H1 (cell line): Measurements from ENCODE around the gene ZNFX1. TPM values are rescaled to one million over a fixed set of nuclear protein-coding genes. Genes with fewer than 3 reads are reported as not detected.

Experiments
- CTCF ChIA-PET: fragments of 300-600 bp; sonication (Branson Sonifier 250); formaldehyde crosslinking; loops from one replicate; lab custom pipeline; 2021; ENCODE audit not compliant: partially characterized antibody; lab: Charles Lee
- POLR2A ChIA-PET: fragments of 300-600 bp; sonication (Branson Sonifier 250); formaldehyde crosslinking; loops from one replicate; lab custom pipeline; 2021; ENCODE audit warnings: inconsistent platforms; ENCODE audit not compliant: partially characterized antibody; lab: Charles Lee
- DNase-seq, 2 experiments: peaks; one replicate each; pipeline versions ENCODE4 v3.0.0 to v3.0.0-alpha.2; 2010 to 2022; ENCODE audit warnings: low spot score in 2 of 2, low read depth in 1 of 2, mixed read lengths in 1 of 2
- FAIRE-seq: peaks from 2 replicates; lab custom pipeline; 2011; peaks lifted over from hg19 to GRCh38; lab: Jason Lieb, UNC
- H2AFZ ChIP-seq: 2 replicates; pipeline ENCODE4 v1.8.1; 2012; ENCODE audit warnings: low read length, inconsistent platforms
- H2AK5ac ChIP-seq: 2 replicates; pipeline ENCODE4 v1.6.1; 2013; ENCODE audit warnings: low read depth, low read length
- H2BK120ac ChIP-seq: replicated peaks from 2 replicates; pipeline ENCODE3; 2013; ENCODE audit warnings: low read depth, low read length, inconsistent platforms
- H2BK12ac ChIP-seq: 2 replicates; pipeline ENCODE4 v1.6.1; 2013; ENCODE audit warnings: low read depth, low read length
- H2BK15ac ChIP-seq: 2 replicates; pipeline ENCODE4 v1.6.1; 2013; ENCODE audit warnings: low read length
- H2BK20ac ChIP-seq: 2 replicates; pipeline ENCODE4 v1.6.1; 2013; ENCODE audit warnings: low read length
- H2BK5ac ChIP-seq: 2 replicates; pipeline ENCODE4 v1.6.1; 2013; ENCODE audit warnings: low read depth, low read length
- H3K14ac ChIP-seq: 2 replicates; pipeline ENCODE4 v1.6.1; 2013; ENCODE audit warnings: inconsistent platforms; ENCODE audit not compliant: insufficient read length
- H3K18ac ChIP-seq: 2 replicates; pipeline ENCODE4 v1.6.1; 2013; ENCODE audit warnings: low read length; ENCODE audit errors: extremely low read depth
- H3K23ac ChIP-seq: 2 replicates; pipeline ENCODE4 v1.6.1; 2013; ENCODE audit warnings: inconsistent platforms; ENCODE audit not compliant: insufficient read length
- H3K23me2 ChIP-seq: 2 replicates; pipeline ENCODE4 v1.6.1; 2013; ENCODE audit warnings: low read depth, low read length
- H3K27ac ChIP-seq: 2 replicates; pipeline ENCODE4 v1.6.1; 2011; ENCODE audit warnings: low read depth, low read length, inconsistent platforms
- H3K27me3 ChIP-seq, 4 experiments: replicated peaks in 1 of 4; 1 replicate in 1 of 4; 2 replicates in 3 of 4; pipeline versions ENCODE4 v1.6.1 to v1.8.1; 2011 to 2013; ENCODE audit warnings: low read length in 3 of 4, mild to moderate bottlenecking in 3 of 4, inconsistent platforms in 2 of 4, mixed read lengths in 2 of 4, moderate library complexity in 1 of 4; ENCODE audit not compliant: control insufficient read depth in 3 of 4, insufficient read depth in 3 of 4; ENCODE audit errors: extremely low read depth in 1 of 4
- H3K36me3 ChIP-seq, 4 experiments: 2 replicates each; pipeline versions ENCODE4 v1.6.1 to v1.8.1; 2011 to 2013; ENCODE audit warnings: mild to moderate bottlenecking in 4 of 4, low read length in 3 of 4, moderate library complexity in 2 of 4, control low read depth in 1 of 4, inconsistent platforms in 1 of 4; ENCODE audit not compliant: insufficient read depth in 4 of 4, control insufficient read depth in 2 of 4
- H3K4ac ChIP-seq: replicated peaks from 2 replicates; pipeline ENCODE3; 2013; ENCODE audit warnings: low read length, low read depth, mixed read lengths, inconsistent platforms; ENCODE audit not compliant: insufficient read length
- H3K4me1 ChIP-seq, 4 experiments: replicated peaks in 1 of 4; 1 replicate in 1 of 4; 2 replicates in 3 of 4; pipeline versions ENCODE4 v1.6.1 to v1.8.1; 2011 to 2013; ENCODE audit warnings: low read length in 3 of 4, inconsistent platforms in 2 of 4, mixed read lengths in 1 of 4; ENCODE audit not compliant: insufficient read depth in 4 of 4, control insufficient read depth in 3 of 4
- H3K4me2 ChIP-seq, 2 experiments: 2 replicates each; pipeline versions ENCODE4 v1.6.1 to v1.8.1; 2011 to 2013; ENCODE audit warnings: low read depth in 2 of 2, low read length in 2 of 2, control low read depth in 1 of 2, inconsistent platforms in 1 of 2, mild to moderate bottlenecking in 1 of 2; ENCODE audit not compliant: insufficient read depth in 1 of 2
- H3K4me3 ChIP-seq, 4 experiments: fragments of 200-600, 300-600 bp in 1 of 4; sonication (generic), shearing (Covaris generic), sonication (Bioruptor Twin) in 1 of 4; 2 replicates each; pipeline versions ENCODE4 v1.5.1 to v1.8.1; 2011 to 2016; ENCODE audit warnings: low read length in 4 of 4, low read depth in 3 of 4, control low read depth in 2 of 4, inconsistent platforms in 2 of 4, mild to moderate bottlenecking in 2 of 4, mixed read lengths in 1 of 4, moderate library complexity in 1 of 4; ENCODE audit not compliant: insufficient read depth in 2 of 4; ENCODE audit errors: extremely low read depth in 1 of 4
- H3K56ac ChIP-seq: replicated peaks from 2 replicates; pipeline ENCODE3; 2013; ENCODE audit warnings: low read depth, mild to moderate bottlenecking, mixed read lengths, low read length, inconsistent platforms; ENCODE audit not compliant: insufficient read length
- H3K79me1 ChIP-seq: 2 replicates; pipeline ENCODE4 v1.6.1; 2013; ENCODE audit warnings: low read depth, low read length, control low read depth
- H3K79me2 ChIP-seq, 2 experiments: 2 replicates each; pipeline versions ENCODE4 v1.6.1 to v1.8.1; 2012 to 2013; ENCODE audit warnings: low read length in 2 of 2, mild to moderate bottlenecking in 2 of 2, inconsistent platforms in 1 of 2; ENCODE audit not compliant: insufficient read depth in 2 of 2, control insufficient read depth in 1 of 2
- H3K9ac ChIP-seq, 4 experiments: replicated peaks in 1 of 4; 1 replicate in 1 of 4; 2 replicates in 3 of 4; pipeline versions ENCODE4 v1.6.1 to v1.8.1; 2011 to 2013; ENCODE audit warnings: low read depth in 3 of 4, low read length in 3 of 4, control low read depth in 2 of 4, mild to moderate bottlenecking in 2 of 4, moderate library complexity in 2 of 4, inconsistent platforms in 1 of 4; ENCODE audit errors: extremely low read depth in 1 of 4
- H3K9me3 ChIP-seq, 2 experiments: 2 replicates each; pipeline versions ENCODE4 v1.6.1 to v1.8.1; 2012 to 2013; ENCODE audit warnings: mild to moderate bottlenecking in 2 of 2, moderate library complexity in 2 of 2, control low read depth in 1 of 2, inconsistent platforms in 1 of 2, low read depth in 1 of 2, low read length in 1 of 2, mixed read lengths in 1 of 2; ENCODE audit not compliant: insufficient read depth in 2 of 2
- H4K20me1 ChIP-seq, 2 experiments: replicated peaks in 1 of 2; 2 replicates each; pipeline versions ENCODE3 to v1.8.1; 2011 to 2013; ENCODE audit warnings: inconsistent platforms in 2 of 2, low read length in 2 of 2, mild to moderate bottlenecking in 1 of 2; ENCODE audit not compliant: insufficient read depth in 2 of 2, control insufficient read depth in 1 of 2
- H4K5ac ChIP-seq: 2 replicates; pipeline ENCODE4 v1.6.1; 2013; ENCODE audit warnings: low read length, low read depth, mixed read lengths, inconsistent platforms; ENCODE audit not compliant: insufficient read length
- H4K8ac ChIP-seq: 2 replicates; pipeline ENCODE4 v1.8.0; 2013; ENCODE audit warnings: mild to moderate bottlenecking, moderate library complexity, low read length, inconsistent platforms; ENCODE audit not compliant: insufficient read depth; ENCODE audit errors: extremely low read depth
- H4K91ac ChIP-seq: replicated peaks from 2 replicates; pipeline ENCODE3; 2013; ENCODE audit warnings: low read length, mixed read lengths, inconsistent platforms; ENCODE audit not compliant: insufficient read length
- JUN ChIP-seq: IDR thresholded peaks from 2 replicates; pipeline ENCODE4 v1.6.1; 2011; ENCODE audit warnings: low read depth, mild to moderate bottlenecking, improper control_type of control experiment, low read length
- JUND ChIP-seq: IDR thresholded peaks from 2 replicates; pipeline ENCODE4 v1.6.1; 2011; ENCODE audit warnings: mild to moderate bottlenecking, improper control_type of control experiment, low read length
- PHF8 ChIP-seq: fragments of 200-600 bp; sonication (generic); conservative IDR thresholded peaks from 2 replicates; pipeline ENCODE4 v1.7.1; 2012; ENCODE audit warnings: low read depth, mild to moderate bottlenecking, inconsistent platforms, low read length, moderate library complexity
- SP4 ChIP-seq: IDR thresholded peaks from 2 replicates; pipeline ENCODE4 v1.6.1; 2012; ENCODE audit warnings: low read length, inconsistent platforms
- WGBS, 2 experiments: shearing (Covaris generic) in 1 of 2; methylation state at CpG; one replicate each; pipeline versions ENCODE4 v1.1.6 to v1.1.7; 2013 to 2015; ENCODE audit warnings: low lambda C conversion rate in 2 of 2, mixed read lengths in 2 of 2, inconsistent platforms in 1 of 2, low coverage in 1 of 2, missing lambda C conversion rate in 1 of 2; ENCODE audit not compliant: insufficient replicate concordance in 2 of 2, insufficient coverage in 1 of 2, insufficient read length in 1 of 2; ENCODE audit errors: extremely low coverage in 1 of 2, missing lambda C conversion rate in 1 of 2; 5-methylcytosine and 5-hydroxymethylcytosine counted together
- polyA plus RNA-seq, 7 experiments: library from polyadenylated mRNA; depleted of rRNA in 3 of 7; stranded (reverse) in 5 of 7; unstranded in 2 of 7; fragments of >200 nt in 5 of 7; fragments of 200-250 nt in 2 of 7; gene quantifications; 1 replicate in 5 of 7; 2 replicates in 1 of 7; 4 replicates in 1 of 7; pipeline versions ENCODE4 v1.2.1 to v1.2.3, GENCODE V29; 2011 to 2013; ENCODE audit warnings: missing spikeins in 2 of 7, mixed read lengths in 2 of 7
- total RNA-seq: library from RNA; stranded (reverse); fragmentation: NEBNext Ultra II Directional; extraction: Animal tissue kit (Norgen Biotek cat#: 25700); gene quantifications from 2 replicates; pipeline ENCODE4 v1.2.1, GENCODE V29; 2021
- TF ChIP-seq, protein P1 (sequence below): IDR thresholded peaks from 2 replicates; pipeline ENCODE4 v1.6.1; 2012; ENCODE audit warnings: low read length, inconsistent platforms

Gene ZNFX1
- total and polyA plus RNA-seq, 2 of the 8 experiments (the other 6 are each of a cell fraction or from before 2014, with no cell fraction given): 3.1 to 11.3 TPM

DNA sequence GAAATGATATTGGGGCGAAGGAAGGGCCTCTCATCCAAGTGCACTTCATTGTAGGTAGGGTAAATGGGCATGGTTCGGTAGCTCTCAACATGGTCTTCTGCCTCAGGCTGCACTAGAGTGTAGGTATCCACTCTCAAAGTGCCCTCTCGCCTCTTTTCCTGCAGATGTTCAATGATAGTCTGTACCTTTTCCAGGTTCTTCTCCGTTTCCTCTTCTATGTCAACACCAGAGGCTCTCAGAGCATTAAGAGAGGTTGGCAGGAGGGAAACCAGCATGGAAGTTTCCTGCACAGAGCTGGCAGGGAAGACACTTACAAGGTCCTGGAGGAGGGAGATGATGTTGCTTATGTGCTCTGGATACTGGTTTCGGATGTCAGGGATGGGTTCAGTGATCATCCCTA, 7.1 kb downstream of the ZNFX1 start:
- WGBS, 2 experiments: 91% methylated on average over 5 of the region's 5 CpGs; no CpG with 5 or more reads in 1 of the 2 experiments
- H3K79me2 ChIP-seq: peaks cover 4 to 52% of the 10 kb centered on the region in 2 experiments
- CTCF ChIA-PET: interaction anchor here (0.7 to 1.6 kb wide), 4 partner anchors 11 to 62 kb away, joined by 3 to 6 read pairs (median 3); no protein-coding TSS in a partner anchor
- TF ChIP-seq PHF8 (no peak), JUND (no peak), JUN (no peak), SP4 (no peak)
- TF ChIP-seq, protein P1, sequence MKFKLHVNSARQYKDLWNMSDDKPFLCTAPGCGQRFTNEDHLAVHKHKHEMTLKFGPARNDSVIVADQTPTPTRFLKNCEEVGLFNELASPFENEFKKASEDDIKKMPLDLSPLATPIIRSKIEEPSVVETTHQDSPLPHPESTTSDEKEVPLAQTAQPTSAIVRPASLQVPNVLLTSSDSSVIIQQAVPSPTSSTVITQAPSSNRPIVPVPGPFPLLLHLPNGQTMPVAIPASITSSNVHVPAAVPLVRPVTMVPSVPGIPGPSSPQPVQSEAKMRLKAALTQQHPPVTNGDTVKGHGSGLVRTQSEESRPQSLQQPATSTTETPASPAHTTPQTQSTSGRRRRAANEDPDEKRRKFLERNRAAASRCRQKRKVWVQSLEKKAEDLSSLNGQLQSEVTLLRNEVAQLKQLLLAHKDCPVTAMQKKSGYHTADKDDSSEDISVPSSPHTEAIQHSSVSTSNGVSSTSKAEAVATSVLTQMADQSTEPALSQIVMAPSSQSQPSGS: no peak

More for the DNA sequence above, 7.1 kb downstream of the ZNFX1 start:
- no peak for FAIRE-seq
- Histone ChIP-seq H4K20me1 (peaks cover 0 to 6% of the 10 kb centered on the region in 2 experiments), H2AK5ac (no peak overlapping the region), H3K18ac (no peak overlapping the region), H3K56ac (no peak overlapping the region), H3K4me2 (no peak overlapping the region), H3K23me2 (no peaks in the 10 kb centered on the region), H3K4ac (no peak overlapping the region), H3K27ac (no peak overlapping the region), H3K27me3 (no peaks in the 10 kb centered on the region), H4K91ac (no peak overlapping the region), H3K79me1 (peaks cover 5% of the 10 kb centered on the region; the same call in 1 of the 2 replicates), H3K14ac (no peak overlapping the region), H2BK5ac (no peak overlapping the region), H2BK120ac (no peak overlapping the region), H3K36me3 (peaks cover 6 to 50% (median 35%) of the 10 kb centered on the region in 4 experiments; a peak in 7 of 8 replicates), H2AFZ (no peak overlapping the region), H2BK15ac (no peak overlapping the region), H3K4me1 (no peaks in the 10 kb centered on the region), H2BK20ac (no peak overlapping the region), H3K23ac (no peak overlapping the region), H3K4me3 (no peak overlapping the region), H4K5ac (no peak overlapping the region), H2BK12ac (no peak overlapping the region), H3K9me3 (no peaks in the 10 kb centered on the region), H4K8ac (no peak overlapping the region), H3K9ac (no peak overlapping the region)
- no peak for DNase-seq
- POLR2A ChIA-PET: interaction anchor here (0.6 to 13.0 kb wide), 6 partner anchors 9 to 503 kb away, joined by 3 to 114 read pairs (median 9); partner anchors contain the start of gene ZNFX1
